Naive thymus-derived CD4-positive, alpha-beta T cell (primary cell): ENCODE data around the gene NRIP1. TPM values are rescaled to one million over a fixed set of nuclear protein-coding genes. Genes with fewer than 3 reads are reported as not detected.

ENCODE experiments used
- ATAC-seq: fragments of 150-1000 bp; cut with Tn5 transposase; 2 replicates; pipeline ENCODE4 v1.10.0; 2021; ENCODE audit warnings: mild to moderate bottlenecking, moderate library complexity
- CTCF ChIA-PET: fragments of 350-600 bp; sonication (Branson Sonifier 250); formaldehyde crosslinking; loops from one replicate; lab custom pipeline; 2021; ENCODE audit warnings: antibody characterized with exemption; lab: Charles Lee
- POLR2A ChIA-PET: fragments of 350-600 bp; sonication (Branson Sonifier 250); formaldehyde crosslinking; loops from one replicate; lab custom pipeline; 2021; ENCODE audit warnings: antibody characterized with exemption, inconsistent platforms; lab: Charles Lee
- DNase-seq, 9 donors: peaks; one replicate each; pipeline versions ENCODE4 v3.0.0 to v3.0.0-alpha.2; 2020 to 2022; ENCODE audit warnings: mixed read lengths in 1 of 9
- H3K27ac ChIP-seq: one replicate; pipeline ENCODE4 v1.7.0; 2013; ENCODE audit warnings: mild to moderate bottlenecking, low read depth, low read length, moderate library complexity
- H3K27me3 ChIP-seq, 2 donors: one replicate each; pipeline ENCODE4 v1.7.0; 2013; ENCODE audit warnings: low read length in 2 of 2, mild to moderate bottlenecking in 2 of 2, moderate library complexity in 2 of 2; ENCODE audit not compliant: control insufficient read depth in 2 of 2, insufficient read depth in 2 of 2
- H3K36me3 ChIP-seq, 3 experiments: 1 replicate in 2 of 3; 2 replicates in 1 of 3; pipeline ENCODE4 v1.7.0; 2013; ENCODE audit warnings: low read length in 3 of 3, mild to moderate bottlenecking in 3 of 3, moderate library complexity in 1 of 3; ENCODE audit not compliant: insufficient read depth in 3 of 3, control insufficient read depth in 2 of 3
- H3K4me1 ChIP-seq, 2 donors: one replicate each; pipeline ENCODE4 v1.7.0; 2013; ENCODE audit warnings: low read length in 2 of 2, mild to moderate bottlenecking in 2 of 2, moderate library complexity in 1 of 2; ENCODE audit not compliant: control insufficient read depth in 2 of 2, insufficient read depth in 2 of 2
- H3K4me3 ChIP-seq: 2 replicates; pipeline ENCODE4 v1.7.0; 2013; ENCODE audit warnings: mild to moderate bottlenecking, low read length
- H3K9me3 ChIP-seq, 3 experiments: 1 replicate in 2 of 3; 2 replicates in 1 of 3; pipeline ENCODE4 v1.7.0; 2013; ENCODE audit warnings: low read length in 3 of 3; ENCODE audit not compliant: control insufficient read depth in 2 of 3
- H3K27ac Mint-ChIP-seq, 9 donors: one replicate each; pipeline ENCODE4 v1.8.0; 2020 to 2022; ENCODE audit warnings: mixed read lengths in 9 of 9, mild to moderate bottlenecking in 8 of 9, moderate library complexity in 5 of 9, inconsistent platforms in 2 of 9
- H3K27me3 Mint-ChIP-seq, 5 donors: one replicate each; pipeline ENCODE4 v1.8.0; 2021 to 2022; ENCODE audit warnings: mixed read lengths in 5 of 5, mild to moderate bottlenecking in 1 of 5
- H3K36me3 Mint-ChIP-seq, 5 donors: one replicate each; pipeline ENCODE4 v1.8.0; 2020 to 2022; ENCODE audit warnings: mixed read lengths in 5 of 5, mild to moderate bottlenecking in 3 of 5, inconsistent platforms in 1 of 5
- H3K4me1 Mint-ChIP-seq, 7 donors: one replicate each; pipeline ENCODE4 v1.8.0; 2020 to 2022; ENCODE audit warnings: mixed read lengths in 7 of 7, mild to moderate bottlenecking in 3 of 7, inconsistent platforms in 1 of 7
- H3K4me3 Mint-ChIP-seq, 10 donors: one replicate each; pipeline ENCODE4 v1.8.0; 2020 to 2022; ENCODE audit warnings: mild to moderate bottlenecking in 10 of 10, mixed read lengths in 10 of 10, moderate library complexity in 6 of 10, inconsistent platforms in 2 of 10
- H3K9me3 Mint-ChIP-seq, 11 donors: one replicate each; pipeline ENCODE4 v1.8.0; 2020 to 2022; ENCODE audit warnings: mixed read lengths in 11 of 11, mild to moderate bottlenecking in 4 of 11, inconsistent platforms in 1 of 11, moderate library complexity in 1 of 11
- intact Hi-C, 2 donors: fragments of 100-400 bp; cut with micrococcal nuclease; formaldehyde crosslinking; loops; one replicate each; pipeline ENCODE4 v1.15.1; 2023
- polyA plus RNA-seq, 2 donors: library from polyadenylated mRNA; unstranded; fragments of 300-500 nt; fragmentation: Illumina TruSeq; gene quantifications; one replicate each; pipeline ENCODE4 v1.2.3, GENCODE V29; 2021
- total RNA-seq, 6 experiments: library from RNA in 5 of 6; stranded (reverse) in 5 of 6; gene quantifications; 1 replicate in 5 of 6; 2 replicates in 1 of 6; pipeline ENCODE4 v1.2.3 and lab custom pipeline; 2021 to 2026

NRIP1 gene
- total and polyA plus RNA-seq, 7 experiments from 2014 or later, result 13.8 to 42.6 (median 35.2) TPM

GRCh38 chr21:15098181-15098580, 33.4 kb upstream of the NRIP1 start:
- no peaks in the 10 kb centered on the region for H3K36me3 Mint-ChIP-seq
- intact Hi-C loops, result loop anchor here in 1 of 2 donors (1.0 kb wide), 1 partner anchor 35 kb away; no protein-coding TSS in a partner anchor
- ChIA-PET CTCF (no interaction called here), POLR2A (no interaction called here)
- no peaks in the 10 kb centered on the region for H3K27me3 Mint-ChIP-seq
- ATAC-seq (no peak), DNase-seq (no peak)
- Histone ChIP-seq H3K4me1 (no peaks in the 10 kb centered on the region), H3K36me3 (no peaks in the 10 kb centered on the region), H3K4me3 (no peak overlapping the region), H3K27ac (no peak overlapping the region), H3K9me3 (no peaks in the 10 kb centered on the region), H3K27me3 (no peaks in the 10 kb centered on the region)
- H3K9me3 Mint-ChIP-seq, result no peaks in the 10 kb centered on the region
- no peak overlapping the region for H3K4me3 Mint-ChIP-seq
- no peak overlapping the region for H3K27ac Mint-ChIP-seq
- no peaks in the 10 kb centered on the region for H3K4me1 Mint-ChIP-seq

- Histone ChIP-seq H3K4me1 (no peaks in the 10 kb centered on the region), H3K9me3 (no peaks in the 10 kb centered on the region), H3K4me3 (no peak overlapping the region), H3K27me3 (no peaks in the 10 kb centered on the region), H3K36me3 (no peaks in the 10 kb centered on the region), H3K27ac (no peak overlapping the region)
- H3K4me3 Mint-ChIP-seq, result no peak overlapping the region
- no peaks in the 10 kb centered on the region for H3K36me3 Mint-ChIP-seq
- no peak for DNase-seq
- CTCF ChIA-PET, result no interaction called here
- no peak overlapping the region for H3K27ac Mint-ChIP-seq
- no peak for ATAC-seq
- intact Hi-C loops, result no loop called here
- POLR2A ChIA-PET, result no interaction called here
- peaks cover 0 to 2% (median 0%) of the 10 kb centered on the region in 5 donors for H3K27me3 Mint-ChIP-seq
- H3K9me3 Mint-ChIP-seq, result no peaks in the 10 kb centered on the region
- H3K4me1 Mint-ChIP-seq, result no peaks in the 10 kb centered on the region
These were observed 32.8 kb upstream of the NRIP1 start for GRCh38 chr21:15097580-15097979.

- no peak overlapping the region for H3K4me3 Mint-ChIP-seq
- ChIA-PET CTCF (no interaction called here), POLR2A (no interaction called here)
- Histone ChIP-seq H3K27ac (no peak overlapping the region), H3K36me3 (no peaks in the 10 kb centered on the region), H3K4me3 (no peak overlapping the region), H3K27me3 (no peaks in the 10 kb centered on the region), H3K9me3 (no peaks in the 10 kb centered on the region), H3K4me1 (no peaks in the 10 kb centered on the region)
- H3K36me3 Mint-ChIP-seq, result no peaks in the 10 kb centered on the region
- H3K27me3 Mint-ChIP-seq, result peaks cover 0 to 4% (median 0%) of the 10 kb centered on the region in 5 donors
- no peaks in the 10 kb centered on the region for H3K4me1 Mint-ChIP-seq
- no peak overlapping the region for H3K27ac Mint-ChIP-seq
- ATAC-seq (no peak), DNase-seq (no peak)
- intact Hi-C loops, result no loop called here
- no peaks in the 10 kb centered on the region for H3K9me3 Mint-ChIP-seq
These were observed 31.3 kb upstream of the NRIP1 start for GRCh38 chr21:15096146-15096545.

- Mint-ChIP-seq H3K36me3 (no peaks in the 10 kb centered on the region), H3K4me1 (no peaks in the 10 kb centered on the region), H3K4me3 (no peak overlapping the region), H3K9me3 (no peaks in the 10 kb centered on the region), H3K27ac (no peak overlapping the region), H3K27me3 (peaks cover 0 to 4% (median 0%) of the 10 kb centered on the region in 5 donors)
- Histone ChIP-seq H3K4me1 (no peaks in the 10 kb centered on the region), H3K36me3 (no peaks in the 10 kb centered on the region), H3K27ac (no peak overlapping the region), H3K4me3 (no peak overlapping the region), H3K9me3 (no peaks in the 10 kb centered on the region), H3K27me3 (no peaks in the 10 kb centered on the region)
- ATAC-seq (no peak), DNase-seq (no peak)
- ChIA-PET POLR2A (no interaction called here), CTCF (no interaction called here)
- intact Hi-C loops, result no loop called here
These were observed 30.5 kb upstream of the NRIP1 start for GRCh38 chr21:15095326-15095725.

- Mint-ChIP-seq H3K36me3 (no peaks in the 10 kb centered on the region), H3K27me3 (peaks cover 0 to 4% (median 0%) of the 10 kb centered on the region in 5 donors), H3K4me3 (no peak overlapping the region), H3K9me3 (no peaks in the 10 kb centered on the region), H3K27ac (no peak overlapping the region), H3K4me1 (no peaks in the 10 kb centered on the region)
- DNase-seq (no peak), ATAC-seq (no peak)
- H3K4me3 ChIP-seq, result no peak overlapping the region
- H3K4me1 ChIP-seq, result no peaks in the 10 kb centered on the region
- POLR2A ChIA-PET, result no interaction called here
- H3K36me3 ChIP-seq, result no peaks in the 10 kb centered on the region
- CTCF ChIA-PET, result interaction anchor here (1.4 kb wide), 1 partner anchor 388 kb away, joined by 3 read pairs; no protein-coding TSS in a partner anchor
- H3K27ac ChIP-seq, result no peak overlapping the region
- no peaks in the 10 kb centered on the region for H3K27me3 ChIP-seq
- intact Hi-C loops, result no loop called here
- no peaks in the 10 kb centered on the region for H3K9me3 ChIP-seq
These were observed 29.9 kb upstream of the NRIP1 start for GRCh38 chr21:15094706-15095105.

GRCh38 chr21:15093216-15093615, 28.4 kb upstream of the NRIP1 start:
- Histone ChIP-seq H3K4me1 (no peaks in the 10 kb centered on the region), H3K27me3 (no peaks in the 10 kb centered on the region), H3K36me3 (no peaks in the 10 kb centered on the region), H3K4me3 (no peak overlapping the region), H3K27ac (no peak overlapping the region), H3K9me3 (no peaks in the 10 kb centered on the region)
- Mint-ChIP-seq H3K9me3 (no peaks in the 10 kb centered on the region), H3K27me3 (peaks cover 0 to 8% (median 0%) of the 10 kb centered on the region in 5 donors), H3K4me3 (no peak overlapping the region), H3K36me3 (no peaks in the 10 kb centered on the region), H3K27ac (no peak overlapping the region), H3K4me1 (no peaks in the 10 kb centered on the region)
- intact Hi-C loops, result no loop called here
- ATAC-seq, result no peak
- ChIA-PET CTCF (interaction anchor here (1.4 kb wide), 1 partner anchor 390 kb away, joined by 3 read pairs; no protein-coding TSS in a partner anchor), POLR2A (no interaction called here)
- no peak for DNase-seq

- no peaks in the 10 kb centered on the region for H3K9me3 ChIP-seq
- H3K27ac ChIP-seq, result no peak overlapping the region
- no peak overlapping the region for H3K4me3 Mint-ChIP-seq
- H3K36me3 Mint-ChIP-seq, result no peaks in the 10 kb centered on the region
- ChIA-PET POLR2A (no interaction called here), CTCF (no interaction called here)
- intact Hi-C loops, result no loop called here
- H3K4me1 Mint-ChIP-seq, result no peaks in the 10 kb centered on the region
- no peaks in the 10 kb centered on the region for H3K9me3 Mint-ChIP-seq
- H3K4me3 ChIP-seq, result no peak overlapping the region
- DNase-seq (no peak), ATAC-seq (no peak)
- no peak overlapping the region for H3K27ac Mint-ChIP-seq
- no peaks in the 10 kb centered on the region for H3K27me3 ChIP-seq
- H3K27me3 Mint-ChIP-seq, result peaks cover 0 to 8% (median 0%) of the 10 kb centered on the region in 5 donors
- no peaks in the 10 kb centered on the region for H3K4me1 ChIP-seq
- H3K36me3 ChIP-seq, result no peaks in the 10 kb centered on the region
These were observed 27.9 kb upstream of the NRIP1 start for GRCh38 chr21:15092745-15093144.
